H1 (cell line): Measurements from ENCODE around the gene PARS2.

Source experiments
- CTCF ChIP-seq, 3 experiments: IDR thresholded peaks; 1 replicate in 2 of 3; 2 replicates in 1 of 3; pipeline versions ENCODE4 v1.5.1 to v1.6.1; 2011; ENCODE audit warnings: low read length in 3 of 3, mild to moderate bottlenecking in 3 of 3, inconsistent platforms in 2 of 3, low read depth in 1 of 3, moderate library complexity in 1 of 3; ENCODE audit not compliant: insufficient read depth in 1 of 3; ENCODE audit errors: control extremely low read depth in 1 of 3
- EP300 ChIP-seq, 2 experiments: IDR thresholded peaks; 1 replicate in 1 of 2; 2 replicates in 1 of 2; pipeline ENCODE4 v1.6.1; 2011 to 2012; ENCODE audit warnings: low read depth in 2 of 2, low read length in 2 of 2, mild to moderate bottlenecking in 2 of 2, borderline replicate concordance in 1 of 2, inconsistent platforms in 1 of 2, moderate library complexity in 1 of 2
- EZH2 ChIP-seq: fragments of 200-600 bp; sonication (generic); IDR thresholded peaks from 2 replicates; pipeline ENCODE4 v1.7.1; 2012; ENCODE audit warnings: low read depth, mild to moderate bottlenecking, moderate library complexity, low read length, inconsistent platforms; ENCODE audit not compliant: severe bottlenecking
- KDM1A ChIP-seq: fragments of 200-600, 300-600 bp; sonication (generic); IDR thresholded peaks from 2 replicates; pipeline ENCODE4 v1.7.1; 2016; ENCODE audit warnings: mild to moderate bottlenecking, low read length, borderline replicate concordance
- PHF8 ChIP-seq: fragments of 200-600 bp; sonication (generic); conservative IDR thresholded peaks from 2 replicates; pipeline ENCODE4 v1.7.1; 2012; ENCODE audit warnings: low read depth, mild to moderate bottlenecking, inconsistent platforms, low read length, moderate library complexity
- POLR2A ChIP-seq, 2 experiments: IDR thresholded peaks; 1 replicate in 1 of 2; 2 replicates in 1 of 2; pipeline ENCODE4 v1.6.1; 2011; ENCODE audit warnings: low read depth in 2 of 2, low read length in 2 of 2, mild to moderate bottlenecking in 2 of 2; ENCODE audit errors: control extremely low read depth in 1 of 2
- RAD21 ChIP-seq, 2 experiments: IDR thresholded peaks in 1 of 2; conservative IDR thresholded peaks in 1 of 2; 2 replicates each; pipeline ENCODE4 v1.6.1; 2011; ENCODE audit warnings: low read depth in 2 of 2, low read length in 2 of 2, improper control_type of control experiment in 1 of 2, inconsistent platforms in 1 of 2, mild to moderate bottlenecking in 1 of 2, moderate library complexity in 1 of 2
- SIN3A ChIP-seq, 2 experiments: IDR thresholded peaks in 1 of 2; conservative IDR thresholded peaks in 1 of 2; 2 replicates each; pipeline ENCODE4 v1.6.1; 2011 to 2012; ENCODE audit warnings: low read length in 2 of 2, improper control_type of control experiment in 1 of 2, low read depth in 1 of 2, mild to moderate bottlenecking in 1 of 2
- SUZ12 ChIP-seq: fragments of 200-600 bp; sonication (generic); IDR thresholded peaks from 2 replicates; pipeline ENCODE4 v1.6.1; 2012; ENCODE audit warnings: mild to moderate bottlenecking, inconsistent platforms, low read length, moderate library complexity, mixed read lengths
- ZNF274 ChIP-seq: IDR thresholded peaks from 2 replicates; pipeline ENCODE4 v1.7.0; 2012; ENCODE audit warnings: low read length, borderline replicate concordance; ENCODE audit errors: extremely low read depth

- TF ChIP-seq CTCF (IDR thresholded peaks at IDR 0.05; ENCODE audit: control extremely low read depth in 1 of 3, insufficient read depth in 1 of 3, low read depth in 1 of 3, low read length in 3 of 3) = no peak
- TF ChIP-seq KDM1A = no peak
- TF ChIP-seq ZNF274 = no peak
- no peak for TF ChIP-seq EZH2
- no peak for TF ChIP-seq SIN3A (conservative IDR thresholded peaks at IDR 0.05 in 1 of 2, IDR thresholded peaks at IDR 0.05 in 1 of 2; ENCODE audit: low read depth in 1 of 2, low read length in 2 of 2)
- no peak for TF ChIP-seq POLR2A (IDR thresholded peaks at IDR 0.05; ENCODE audit: control extremely low read depth in 1 of 2, low read depth in 2 of 2, low read length in 2 of 2)
- no peak for TF ChIP-seq RAD21 (IDR thresholded peaks at IDR 0.05 in 1 of 2, conservative IDR thresholded peaks at IDR 0.05 in 1 of 2; ENCODE audit: low read depth in 2 of 2, low read length in 2 of 2)
- no peak for TF ChIP-seq EP300 (IDR thresholded peaks at IDR 0.05; ENCODE audit: borderline replicate concordance in 1 of 2, low read depth in 2 of 2, low read length in 2 of 2)
- no peak for TF ChIP-seq SUZ12
- no peak for TF ChIP-seq PHF8
These were observed 42.6 kb downstream of the PARS2 start for GRCh38 chr1:54721719-54722118.
